Liver (tissue), 9 donors: ENCODE data around the gene GRIN2D. TPM values are rescaled to one million over a fixed set of nuclear protein-coding genes. Genes with fewer than 3 reads are reported as not detected.
A peak's percentile ranks its signal among the peaks of the same experiment; 100 is the strongest.

Source experiments
- DNase-seq: peaks from one replicate; pipeline ENCODE4 v3.0.0-alpha.2; 2017; ENCODE audit warnings: low spot score
- H3K27ac ChIP-seq, 2 donors: one replicate each; pipeline ENCODE4 v1.7.0; 2013; ENCODE audit warnings: inconsistent platforms in 2 of 2, low read length in 2 of 2, control low read depth in 1 of 2, low read depth in 1 of 2, mild to moderate bottlenecking in 1 of 2
- H3K27me3 ChIP-seq, 4 donors: one replicate each; pipeline versions ENCODE4 v1.6.1 to v1.7.0; 2013; ENCODE audit warnings: low read length in 3 of 4, inconsistent platforms in 1 of 4, mild to moderate bottlenecking in 1 of 4, moderate library complexity in 1 of 4; ENCODE audit not compliant: control insufficient read depth in 4 of 4, insufficient read depth in 4 of 4
- H3K36me3 ChIP-seq, 4 donors: one replicate each; pipeline versions ENCODE4 v1.6.1 to v1.7.0; 2013; ENCODE audit warnings: low read length in 3 of 4, mild to moderate bottlenecking in 3 of 4, low read depth in 1 of 4, moderate library complexity in 1 of 4; ENCODE audit not compliant: control insufficient read depth in 4 of 4, insufficient read depth in 3 of 4
- H3K4me1 ChIP-seq, 4 donors: one replicate each; pipeline versions ENCODE4 v1.6.1 to v1.7.0; 2013; ENCODE audit warnings: low read length in 3 of 4, mild to moderate bottlenecking in 3 of 4, moderate library complexity in 1 of 4; ENCODE audit not compliant: control insufficient read depth in 4 of 4, insufficient read depth in 4 of 4
- H3K4me3 ChIP-seq, 3 donors: one replicate each; pipeline versions ENCODE4 v1.6.1 to v1.7.0; 2013; ENCODE audit warnings: low read length in 3 of 3, control low read depth in 1 of 3, low read depth in 1 of 3, mild to moderate bottlenecking in 1 of 3
- H3K9ac ChIP-seq, 2 donors: one replicate each; pipeline ENCODE4 v1.7.0; 2013; ENCODE audit warnings: low read length in 2 of 2, mild to moderate bottlenecking in 2 of 2, moderate library complexity in 2 of 2, control low read depth in 1 of 2, low read depth in 1 of 2
- H3K9me3 ChIP-seq, 4 donors: one replicate each; pipeline versions ENCODE4 v1.6.1 to v1.7.0; 2013; ENCODE audit warnings: low read length in 3 of 4; ENCODE audit not compliant: control insufficient read depth in 4 of 4
- EGR1 ChIP-seq, 2 donors: IDR thresholded peaks; 2 replicates each; pipeline ENCODE4 v1.6.1; 2016 to 2018; ENCODE audit warnings: antibody characterized with exemption in 2 of 2, low read depth in 2 of 2
- GABPA ChIP-seq, 2 donors: IDR thresholded peaks in 1 of 2; conservative IDR thresholded peaks in 1 of 2; 2 replicates each; pipeline ENCODE4 v1.6.1; 2016; ENCODE audit warnings: antibody characterized with exemption in 2 of 2, mild to moderate bottlenecking in 1 of 2, moderate library complexity in 1 of 2
- HNF4A ChIP-seq, 2 donors: conservative IDR thresholded peaks; 2 replicates each; pipeline ENCODE4 v1.6.1; 2016; ENCODE audit warnings: antibody characterized with exemption in 2 of 2, mild to moderate bottlenecking in 2 of 2
- JUND ChIP-seq, 2 donors: IDR thresholded peaks; 2 replicates each; pipeline ENCODE4 v1.6.1; 2016; ENCODE audit warnings: antibody characterized with exemption in 2 of 2
- NR2F2 ChIP-seq: IDR thresholded peaks from 2 replicates; pipeline ENCODE4 v1.6.1; 2016; ENCODE audit warnings: antibody characterized with exemption
- RAD21 ChIP-seq, 2 donors: IDR thresholded peaks; 2 replicates each; pipeline ENCODE4 v1.6.1; 2016; ENCODE audit warnings: antibody characterized with exemption in 2 of 2, mild to moderate bottlenecking in 2 of 2
- REST ChIP-seq: IDR thresholded peaks from 2 replicates; pipeline ENCODE4 v1.6.1; 2016; ENCODE audit warnings: antibody characterized with exemption, mild to moderate bottlenecking
- RXRA ChIP-seq, 2 donors: IDR thresholded peaks; 2 replicates each; pipeline ENCODE4 v1.6.1; 2017 to 2018; ENCODE audit warnings: antibody characterized with exemption in 2 of 2, mild to moderate bottlenecking in 1 of 2
- SP1 ChIP-seq: IDR thresholded peaks from 2 replicates; pipeline ENCODE4 v1.6.1; 2018; ENCODE audit warnings: antibody characterized with exemption, mild to moderate bottlenecking
- WGBS: extraction: QIAGEN DNeasy Blood & Tissue Kit; methylation state at CpG from one replicate; pipeline ENCODE4 v1.1.7; 2013; 5-methylcytosine and 5-hydroxymethylcytosine counted together
- polyA plus RNA-seq, 2 donors: library from polyadenylated mRNA; stranded (reverse) in 1 of 2; unstranded in 1 of 2; fragments of 200-250 nt in 1 of 2; fragments of >200 nt in 1 of 2; fragmentation: Nextera tagmentation in 1 of 2; extraction: Ambion mirVana in 1 of 2; gene quantifications; one replicate each; pipeline versions ENCODE4 v1.2.1 to v1.2.3, GENCODE V29; 2013 to 2015
- total RNA-seq, 2 donors: library from RNA; depleted of rRNA; stranded (reverse); fragments of >200 nt; gene quantifications; one replicate each; pipeline ENCODE4 v1.2.3, GENCODE V29; 2014
- TF ChIP-seq, protein P1 (sequence below): fragments of 150-350 bp; IDR thresholded peaks from 2 replicates; pipeline ENCODE4 v1.5.1; 2017; ENCODE audit warnings: improper control_type of control experiment, low read depth, low read length; ENCODE audit not compliant: missing input control
- TF ChIP-seq, protein P2 (sequence below): IDR thresholded peaks from 2 replicates; pipeline ENCODE4 v1.6.1; 2016; ENCODE audit warnings: antibody characterized with exemption
- donor health status: healthy.
- donor health status: healthy.
- donor health status: healthy.
- donor health status: healthy.
- donor health status: healthy.

Gene GRIN2D
- total and polyA plus RNA-seq, 4 donors: 0.13 to 0.33 (median 0.17) TPM; not detected in 1

GRCh38 chr19:48398102-48398374 is 4.6 kb downstream of the GRIN2D start:
- H3K27me3 ChIP-seq: peaks cover 0 to 20% (median 14%) of the 10 kb centered on the region in 4 donors
- 5% methylated on average over 17 of the region's 17 CpGs for WGBS
- H3K9ac ChIP-seq: no peak overlapping the region

GRCh38 chr19:48398375-48399235 is 5.1 kb downstream of the GRIN2D start:
- no peaks in the 10 kb centered on the region for H3K36me3 ChIP-seq
- no peaks in the 10 kb centered on the region for H3K9me3 ChIP-seq
- no peak overlapping the region for H3K27ac ChIP-seq
- H3K4me1 ChIP-seq: peaks cover 0 to 6% (median 4%) of the 10 kb centered on the region in 4 donors
- no peak overlapping the region for H3K9ac ChIP-seq
- WGBS: 10% methylated on average over 104 of the region's 104 CpGs
- peaks cover 0 to 17% (median 14%) of the 10 kb centered on the region in 4 donors for H3K27me3 ChIP-seq
- peak; percentile 87 for DNase-seq
- peak overlapping the region in 1 of 3 donors; percentile 36 for H3K4me3 ChIP-seq
- TF ChIP-seq NR2F2 (no peak), SP1 (no peak), EGR1 (IDR thresholded peaks at IDR 0.05; ENCODE audit: low read depth in 2 of 2) (no peak), RXRA (IDR thresholded peaks at IDR 0.05) (no peak), JUND (IDR thresholded peaks at IDR 0.05) (no peak), GABPA (IDR thresholded peaks at IDR 0.05 in 1 of 2, conservative IDR thresholded peaks at IDR 0.05 in 1 of 2) (no peak), RAD21 (IDR thresholded peaks at IDR 0.05) (no peak)
- TF ChIP-seq, protein P1, sequence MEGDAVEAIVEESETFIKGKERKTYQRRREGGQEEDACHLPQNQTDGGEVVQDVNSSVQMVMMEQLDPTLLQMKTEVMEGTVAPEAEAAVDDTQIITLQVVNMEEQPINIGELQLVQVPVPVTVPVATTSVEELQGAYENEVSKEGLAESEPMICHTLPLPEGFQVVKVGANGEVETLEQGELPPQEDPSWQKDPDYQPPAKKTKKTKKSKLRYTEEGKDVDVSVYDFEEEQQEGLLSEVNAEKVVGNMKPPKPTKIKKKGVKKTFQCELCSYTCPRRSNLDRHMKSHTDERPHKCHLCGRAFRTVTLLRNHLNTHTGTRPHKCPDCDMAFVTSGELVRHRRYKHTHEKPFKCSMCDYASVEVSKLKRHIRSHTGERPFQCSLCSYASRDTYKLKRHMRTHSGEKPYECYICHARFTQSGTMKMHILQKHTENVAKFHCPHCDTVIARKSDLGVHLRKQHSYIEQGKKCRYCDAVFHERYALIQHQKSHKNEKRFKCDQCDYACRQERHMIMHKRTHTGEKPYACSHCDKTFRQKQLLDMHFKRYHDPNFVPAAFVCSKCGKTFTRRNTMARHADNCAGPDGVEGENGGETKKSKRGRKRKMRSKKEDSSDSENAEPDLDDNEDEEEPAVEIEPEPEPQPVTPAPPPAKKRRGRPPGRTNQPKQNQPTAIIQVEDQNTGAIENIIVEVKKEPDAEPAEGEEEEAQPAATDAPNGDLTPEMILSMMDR: no peak
- TF ChIP-seq, protein P2, sequence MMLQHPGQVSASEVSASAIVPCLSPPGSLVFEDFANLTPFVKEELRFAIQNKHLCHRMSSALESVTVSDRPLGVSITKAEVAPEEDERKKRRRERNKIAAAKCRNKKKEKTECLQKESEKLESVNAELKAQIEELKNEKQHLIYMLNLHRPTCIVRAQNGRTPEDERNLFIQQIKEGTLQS: no peak

More at GRCh38 chr19:48398102-48398374, 4.6 kb downstream of the GRIN2D start:
- TF ChIP-seq HNF4A (conservative IDR thresholded peaks at IDR 0.05) (no peak), REST (no peak), EGR1 (IDR thresholded peaks at IDR 0.05; ENCODE audit: low read depth in 2 of 2) (no peak)
- TF ChIP-seq, protein P1: no peak
- H3K9me3 ChIP-seq: no peaks in the 10 kb centered on the region
- no peak overlapping the region for H3K27ac ChIP-seq
- H3K4me1 ChIP-seq: peaks cover 0 to 8% (median 4%) of the 10 kb centered on the region in 4 donors
- no peaks in the 10 kb centered on the region for H3K36me3 ChIP-seq
- peak overlapping the region in 1 of 3 donors; percentile 36 for H3K4me3 ChIP-seq
- no peak for DNase-seq
